Activated CD4-positive, alpha-beta T cell treated with anti-CD3 and anti-CD28 coated beads for 36 hours (primary cell): Measurements from ENCODE around the gene ZNF385B. TPM values are rescaled to one million over a fixed set of nuclear protein-coding genes. Genes with fewer than 3 reads are reported as not detected.

ENCODE experiments used
- ATAC-seq: fragments of 200-7000 bp; cut with Tn5 transposase; one replicate; pipeline ENCODE4 v1.10.0; 2021; ENCODE audit warnings: mild to moderate bottlenecking, moderate library complexity
- CTCF ChIA-PET: fragments of 350-600 bp; sonication (Branson Sonifier 250); formaldehyde crosslinking; loops from one replicate; lab custom pipeline; 2021; ENCODE audit warnings: antibody characterized with exemption; lab: Charles Lee
- POLR2A ChIA-PET: fragments of 350-600 bp; sonication (Branson Sonifier 250); formaldehyde crosslinking; loops from one replicate; lab custom pipeline; 2021; ENCODE audit warnings: antibody characterized with exemption, inconsistent platforms; lab: Charles Lee
- DNase-seq: peaks from one replicate; pipeline ENCODE4 v3.0.0-alpha.2; 2020
- H3K27ac Mint-ChIP-seq: one replicate; pipeline ENCODE4 v1.8.0; 2021; ENCODE audit warnings: mixed read lengths
- H3K27me3 Mint-ChIP-seq: one replicate; pipeline ENCODE4 v1.8.0; 2021; ENCODE audit warnings: mixed read lengths
- H3K36me3 Mint-ChIP-seq: one replicate; pipeline ENCODE4 v1.8.0; 2021; ENCODE audit warnings: low read depth, mixed read lengths
- H3K4me1 Mint-ChIP-seq: one replicate; pipeline ENCODE4 v1.8.0; 2021; ENCODE audit warnings: mixed read lengths
- H3K4me3 Mint-ChIP-seq: one replicate; pipeline ENCODE4 v1.8.0; 2021; ENCODE audit warnings: mild to moderate bottlenecking, moderate library complexity, mixed read lengths
- H3K9me3 Mint-ChIP-seq: one replicate; pipeline ENCODE4 v1.8.0; 2021; ENCODE audit warnings: low read depth, mixed read lengths
- intact Hi-C, 2 experiments: fragments of 100-400 bp; cut with DNase I in 1 of 2; cut with micrococcal nuclease in 1 of 2; formaldehyde crosslinking; loops; one replicate each; pipeline versions ENCODE4 v1.14.2 to v1.15.1; 2022 to 2024; cut with DNase I, micrococcal nuclease
- total RNA-seq, 2 experiments: library from RNA; stranded (reverse); gene quantifications; one replicate each; pipeline ENCODE4 v1.2.3, GENCODE V29; 2021

The ZNF385B gene
- total RNA-seq, 2 experiments from 2014 or later = not detected

- intact Hi-C loops = no loop called here
- H3K4me1 Mint-ChIP-seq = no peaks in the 10 kb centered on the region
- no peak for ATAC-seq
- no peak for DNase-seq
- H3K27me3 Mint-ChIP-seq = no peaks in the 10 kb centered on the region
- H3K27ac Mint-ChIP-seq = no peak overlapping the region
- ChIA-PET POLR2A (no interaction called here), CTCF (interaction anchor here (0.7 to 1.4 kb wide), 2 partner anchors 114 to 122 kb away, joined by 3 read pairs; no protein-coding TSS in a partner anchor)
- H3K9me3 Mint-ChIP-seq = no peaks in the 10 kb centered on the region
- H3K36me3 Mint-ChIP-seq = no peaks in the 10 kb centered on the region
- no peak overlapping the region for H3K4me3 Mint-ChIP-seq
Observed at GRCh38 chr2:179532863-179533278, 328.5 kb downstream of the ZNF385B start.

DNA sequence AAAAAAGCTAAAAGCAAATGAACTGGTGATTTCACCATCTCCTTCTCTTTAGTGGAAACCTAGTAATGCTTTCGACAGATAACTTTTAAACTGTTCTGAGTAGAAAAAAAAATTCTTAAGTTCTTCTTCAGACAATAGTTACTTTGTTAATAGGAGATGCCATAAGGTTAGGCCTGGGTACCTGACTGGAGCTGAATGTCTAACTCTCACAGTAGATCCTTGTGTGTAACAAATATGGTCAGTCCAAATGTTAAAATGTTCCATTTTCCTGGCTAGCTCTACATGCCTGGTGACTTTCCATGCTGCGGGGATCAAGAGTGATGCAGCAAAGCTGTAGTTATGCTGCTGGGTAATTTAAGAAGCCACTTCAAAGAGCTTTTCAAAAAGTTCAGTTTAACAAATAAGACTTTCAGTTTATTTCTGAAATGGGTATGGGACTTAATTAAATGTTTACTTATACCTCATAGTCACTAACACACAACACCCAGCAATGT lies 332.8 kb downstream of the ZNF385B start:
- Mint-ChIP-seq H3K27ac (no peak overlapping the region), H3K27me3 (no peaks in the 10 kb centered on the region), H3K36me3 (no peaks in the 10 kb centered on the region), H3K4me1 (no peaks in the 10 kb centered on the region), H3K9me3 (no peaks in the 10 kb centered on the region), H3K4me3 (no peak overlapping the region)
- intact Hi-C loops = no loop called here
- ATAC-seq (no peak), DNase-seq (no peak)
- ChIA-PET CTCF (no interaction called here), POLR2A (no interaction called here)

- Mint-ChIP-seq H3K4me3 (no peak overlapping the region), H3K9me3 (no peaks in the 10 kb centered on the region), H3K27ac (no peak overlapping the region), H3K36me3 (no peaks in the 10 kb centered on the region), H3K27me3 (no peaks in the 10 kb centered on the region), H3K4me1 (no peaks in the 10 kb centered on the region)
- no peak for DNase-seq
- no peak for ATAC-seq
- ChIA-PET POLR2A (no interaction called here), CTCF (no interaction called here)
- intact Hi-C loops = no loop called here
Observed at GRCh38 chr2:179525340-179525739, 336.1 kb downstream of the ZNF385B start.

DNA sequence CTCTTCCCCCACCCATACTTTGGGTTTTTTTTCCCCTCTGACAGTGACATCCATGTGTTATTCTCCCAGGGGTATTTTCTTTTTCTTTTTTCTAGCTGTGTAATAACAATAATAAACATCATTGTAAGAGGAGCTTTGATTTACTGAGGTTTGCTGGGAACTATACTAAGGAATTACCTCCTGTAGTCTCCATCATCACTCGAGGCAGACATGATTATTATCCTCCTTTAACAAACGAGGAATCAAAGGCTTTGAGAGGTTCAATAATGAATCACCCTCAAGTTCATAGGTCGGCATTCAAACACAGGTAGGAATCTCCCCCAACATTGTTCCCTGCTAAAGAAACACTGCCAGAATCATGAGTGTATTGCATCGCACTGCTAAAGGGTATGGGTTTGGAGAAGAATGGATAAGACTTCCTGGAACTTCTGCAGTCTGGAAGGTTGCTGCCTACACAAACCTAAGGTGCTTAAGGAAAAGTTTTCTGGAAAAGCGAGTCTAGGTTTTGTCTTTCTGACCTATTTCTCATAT lies 336.5 kb downstream of the ZNF385B start:
- ChIA-PET POLR2A (no interaction called here), CTCF (no interaction called here)
- Mint-ChIP-seq H3K4me1 (no peaks in the 10 kb centered on the region), H3K36me3 (no peaks in the 10 kb centered on the region), H3K27me3 (no peaks in the 10 kb centered on the region), H3K9me3 (no peaks in the 10 kb centered on the region), H3K27ac (no peak overlapping the region), H3K4me3 (no peak overlapping the region)
- intact Hi-C loops = no loop called here
- ATAC-seq (no peak), DNase-seq (no peak)

GRCh38 chr2:179521944-179522343 lies 339.5 kb downstream of the ZNF385B start:
- H3K36me3 Mint-ChIP-seq = no peaks in the 10 kb centered on the region
- DNase-seq = no peak
- peaks cover 4% of the 10 kb centered on the region for H3K27me3 Mint-ChIP-seq
- no peak overlapping the region for H3K4me3 Mint-ChIP-seq
- H3K27ac Mint-ChIP-seq = no peak overlapping the region
- no peak for ATAC-seq
- intact Hi-C loops = no loop called here
- no peaks in the 10 kb centered on the region for H3K9me3 Mint-ChIP-seq
- CTCF ChIA-PET = interaction anchor here (0.6 kb wide), 1 partner anchor 1217 kb away, joined by 3 read pairs; no protein-coding TSS in a partner anchor
- POLR2A ChIA-PET = no interaction called here
- no peaks in the 10 kb centered on the region for H3K4me1 Mint-ChIP-seq

DNA sequence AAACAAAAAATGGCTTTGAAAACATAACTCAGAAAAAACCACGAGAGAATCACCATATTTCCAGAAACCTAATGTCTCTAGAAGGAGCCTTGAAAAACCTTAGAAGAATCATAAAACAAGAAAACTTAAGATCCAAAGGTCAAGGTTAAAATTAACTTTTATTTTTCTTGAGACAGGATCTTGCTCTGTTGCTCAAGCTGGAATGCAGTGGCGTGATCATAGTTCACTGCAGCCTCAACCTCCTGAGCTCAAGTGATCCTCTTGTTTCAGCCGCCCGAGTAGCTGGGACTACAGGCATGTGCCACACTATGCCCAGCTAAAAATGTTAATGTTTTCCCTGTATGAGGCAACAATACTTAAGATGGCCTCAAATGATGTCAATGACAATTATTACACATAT lies 342.6 kb downstream of the ZNF385B start:
- no peak overlapping the region for H3K27ac Mint-ChIP-seq
- CTCF ChIA-PET = interaction anchor here (1.6 kb wide), 1 partner anchor 12 kb away, joined by 5 read pairs; no protein-coding TSS in a partner anchor
- H3K9me3 Mint-ChIP-seq = peaks cover 2% of the 10 kb centered on the region
- H3K36me3 Mint-ChIP-seq = no peaks in the 10 kb centered on the region
- H3K27me3 Mint-ChIP-seq = peaks cover 4% of the 10 kb centered on the region
- ATAC-seq = no peak
- no peak for DNase-seq
- H3K4me1 Mint-ChIP-seq = no peaks in the 10 kb centered on the region
- no peak overlapping the region for H3K4me3 Mint-ChIP-seq
- POLR2A ChIA-PET = no interaction called here
- intact Hi-C loops = no loop called here

GRCh38 chr2:179513181-179513580 lies 348.2 kb downstream of the ZNF385B start:
- Mint-ChIP-seq H3K36me3 (no peaks in the 10 kb centered on the region), H3K4me1 (no peaks in the 10 kb centered on the region), H3K27ac (no peak overlapping the region), H3K27me3 (no peaks in the 10 kb centered on the region), H3K4me3 (no peak overlapping the region), H3K9me3 (peaks cover 2% of the 10 kb centered on the region)
- POLR2A ChIA-PET = no interaction called here
- CTCF ChIA-PET = no interaction called here
- no peak for ATAC-seq
- no peak for DNase-seq
- intact Hi-C loops = no loop called here

- H3K9me3 Mint-ChIP-seq = peaks cover 2% of the 10 kb centered on the region
- ChIA-PET POLR2A (no interaction called here), CTCF (no interaction called here)
- no peak overlapping the region for H3K4me3 Mint-ChIP-seq
- no peaks in the 10 kb centered on the region for H3K27me3 Mint-ChIP-seq
- no peaks in the 10 kb centered on the region for H3K4me1 Mint-ChIP-seq
- no peaks in the 10 kb centered on the region for H3K36me3 Mint-ChIP-seq
- no peak overlapping the region for H3K27ac Mint-ChIP-seq
- ATAC-seq (no peak), DNase-seq (no peak)
- intact Hi-C loops = no loop called here
Observed at GRCh38 chr2:179512281-179513035, 349.0 kb downstream of the ZNF385B start.

GRCh38 chr2:179511105-179511789 lies 350.2 kb downstream of the ZNF385B start:
- CTCF ChIA-PET = no interaction called here
- H3K4me1 Mint-ChIP-seq = no peaks in the 10 kb centered on the region
- no peak for ATAC-seq
- POLR2A ChIA-PET = no interaction called here
- no peaks in the 10 kb centered on the region for H3K27me3 Mint-ChIP-seq
- H3K4me3 Mint-ChIP-seq = no peak overlapping the region
- H3K36me3 Mint-ChIP-seq = no peaks in the 10 kb centered on the region
- DNase-seq = no peak
- H3K27ac Mint-ChIP-seq = no peak overlapping the region
- peaks cover 2% of the 10 kb centered on the region for H3K9me3 Mint-ChIP-seq
- intact Hi-C loops = no loop called here

DNA sequence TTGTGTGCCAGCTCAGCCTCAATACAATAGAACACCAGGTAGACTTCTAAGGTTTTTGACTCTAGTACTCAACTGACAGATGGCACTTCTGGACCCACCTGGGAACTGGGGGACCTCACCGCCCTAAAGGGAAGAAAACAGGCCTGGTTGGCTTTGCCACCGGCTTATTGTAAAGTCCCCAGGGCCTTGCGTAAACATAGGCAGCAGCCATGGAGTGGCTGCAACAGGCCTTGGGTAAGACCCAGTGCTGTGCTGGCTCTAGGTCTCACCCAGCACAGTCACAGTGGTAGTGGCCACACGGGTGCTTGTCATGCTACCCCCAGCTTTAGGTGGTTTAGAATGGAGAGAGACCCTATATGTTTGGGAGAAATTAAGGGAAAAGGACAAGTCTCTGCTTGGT lies 366.1 kb downstream of the ZNF385B start:
- ChIA-PET CTCF (no interaction called here), POLR2A (no interaction called here)
- peaks cover 7% of the 10 kb centered on the region for H3K27me3 Mint-ChIP-seq

GRCh38 chr2:179488563-179488962 lies 372.8 kb downstream of the ZNF385B start:
- Mint-ChIP-seq H3K27me3 (no peaks in the 10 kb centered on the region), H3K4me3 (no peak overlapping the region), H3K36me3 (no peaks in the 10 kb centered on the region), H3K4me1 (no peaks in the 10 kb centered on the region), H3K27ac (no peak overlapping the region), H3K9me3 (no peaks in the 10 kb centered on the region)
- intact Hi-C loops = no loop called here
- ChIA-PET CTCF (interaction anchor here (0.6 kb wide), 1 partner anchor 50 kb away, joined by 3 read pairs; no protein-coding TSS in a partner anchor), POLR2A (no interaction called here)
- ATAC-seq (no peak), DNase-seq (no peak)

More for the DNA sequence above, 366.1 kb downstream of the ZNF385B start:
- no peaks in the 10 kb centered on the region for H3K9me3 Mint-ChIP-seq
- H3K36me3 Mint-ChIP-seq = no peaks in the 10 kb centered on the region
- intact Hi-C loops = no loop called here
- ATAC-seq (no peak), DNase-seq (no peak)
- H3K4me3 Mint-ChIP-seq = no peak overlapping the region
- no peak overlapping the region for H3K27ac Mint-ChIP-seq
- H3K4me1 Mint-ChIP-seq = no peaks in the 10 kb centered on the region
